HepG2 (cell line): ENCODE data around the gene BRPF1. TPM values are rescaled to one million over a fixed set of nuclear protein-coding genes. Genes with fewer than 3 reads are reported as not detected.

Experiments used
- EZH2 ChIP-seq: conservative IDR thresholded peaks from 2 replicates; pipeline ENCODE4 v1.6.1; 2012; ENCODE audit warnings: mild to moderate bottlenecking, low read depth, low read length, moderate library complexity
- IRF2 ChIP-seq: IDR thresholded peaks from 2 replicates; pipeline ENCODE4 v1.6.1; 2018; ENCODE audit warnings: missing genetic modification reagents, missing compliant biosample characterization
- KMT2A ChIP-seq: sonication (generic); formaldehyde crosslinking; IDR thresholded peaks from 2 replicates; pipeline ENCODE4 v1.4.0; 2020; ENCODE audit warnings: missing genetic modification reagents
- MXI1 ChIP-seq: IDR thresholded peaks from 3 replicates; pipeline ENCODE4 v1.6.1; 2012; ENCODE audit warnings: low read depth, low read length, inconsistent platforms, borderline replicate concordance
- MZF1 ChIP-seq: sonication (generic); formaldehyde crosslinking; IDR thresholded peaks from 2 replicates; pipeline ENCODE4 v1.8.1; 2023; ENCODE audit warnings: mild to moderate bottlenecking, missing genetic modification reagents, borderline replicate concordance
- PPARG ChIP-seq: conservative IDR thresholded peaks from 2 replicates; pipeline ENCODE4 v1.6.1; 2016; ENCODE audit warnings: missing biosample characterization, missing genetic modification reagents
- SAFB2 ChIP-seq: sonication (generic); formaldehyde crosslinking; IDR thresholded peaks from 2 replicates; pipeline ENCODE4 v1.5.1; 2020; ENCODE audit warnings: missing genetic modification reagents, low read depth, mild to moderate bottlenecking, borderline replicate concordance
- SP1 ChIP-seq, 2 experiments: fragments of 450-650 bp in 1 of 2; sonication (generic) in 1 of 2; formaldehyde crosslinking in 1 of 2; IDR thresholded peaks; 2 replicates each; pipeline versions ENCODE4 v1.4.0 to v1.6.1; 2016 to 2020; ENCODE audit warnings: missing genetic modification reagents in 1 of 2
- STAG1 ChIP-seq: sonication (generic); formaldehyde crosslinking; IDR thresholded peaks from 2 replicates; pipeline ENCODE4 v1.4.0; 2020; ENCODE audit warnings: missing genetic modification reagents
- ZBTB42 ChIP-seq: sonication (generic); formaldehyde crosslinking; IDR thresholded peaks from 2 replicates; pipeline ENCODE4 v1.5.0; 2020; ENCODE audit warnings: mild to moderate bottlenecking, missing genetic modification reagents
- ZNF317 ChIP-seq: sonication (generic); formaldehyde crosslinking; IDR thresholded peaks from 2 replicates; pipeline ENCODE4 v1.5.0; 2020; ENCODE audit warnings: mild to moderate bottlenecking, missing genetic modification reagents
- polyA plus RNA-seq, 8 experiments: library from polyadenylated mRNA; depleted of rRNA in 3 of 8; stranded (reverse) in 7 of 8; unstranded in 1 of 8; fragments of >200 nt; fragmentation: Illumina TruSeq in 4 of 8; extraction: Trizol in 4 of 8; gene quantifications; 2 replicates each; pipeline versions ENCODE4 v1.2.1 to v1.2.3, GENCODE V29; 2011 to 2016; ENCODE audit warnings: low read depth in 4 of 8, missing spikeins in 1 of 8, mixed read lengths in 1 of 8; ENCODE audit not compliant: insufficient read depth in 1 of 8
- total RNA-seq, 5 experiments: library from RNA; depleted of rRNA; stranded (reverse); fragments of >200 nt; fragmentation: Illumina TruSeq; extraction: Trizol; gene quantifications; 2 replicates each; pipeline ENCODE4 v1.2.3, GENCODE V29; 2016; ENCODE audit warnings: low read depth in 1 of 5
- TF ChIP-seq, protein P1 (sequence below): sonication (generic); formaldehyde crosslinking; IDR thresholded peaks from 2 replicates; pipeline ENCODE4 v1.5.0; 2020; ENCODE audit warnings: mild to moderate bottlenecking, missing genetic modification reagents, borderline replicate concordance
- TF ChIP-seq, protein P2 (sequence below): IDR thresholded peaks from 2 replicates; pipeline ENCODE4 v1.6.1; 2018; ENCODE audit warnings: missing genetic modification reagents, mild to moderate bottlenecking, missing compliant biosample characterization
- TF ChIP-seq, protein P3 (sequence below): IDR thresholded peaks from 2 replicates; pipeline ENCODE4 v1.4.0; 2020; ENCODE audit warnings: mild to moderate bottlenecking, missing genetic modification reagents
- TF ChIP-seq, protein P4 (sequence below): IDR thresholded peaks from 2 replicates; pipeline ENCODE4 v1.6.1; 2016; ENCODE audit warnings: control low read depth

BRPF1 gene
- total and polyA plus RNA-seq, 2 of the 13 experiments (the other 11 are each of a cell fraction or from before 2014, with no cell fraction given): 7.3 to 10.0 TPM

DNA sequence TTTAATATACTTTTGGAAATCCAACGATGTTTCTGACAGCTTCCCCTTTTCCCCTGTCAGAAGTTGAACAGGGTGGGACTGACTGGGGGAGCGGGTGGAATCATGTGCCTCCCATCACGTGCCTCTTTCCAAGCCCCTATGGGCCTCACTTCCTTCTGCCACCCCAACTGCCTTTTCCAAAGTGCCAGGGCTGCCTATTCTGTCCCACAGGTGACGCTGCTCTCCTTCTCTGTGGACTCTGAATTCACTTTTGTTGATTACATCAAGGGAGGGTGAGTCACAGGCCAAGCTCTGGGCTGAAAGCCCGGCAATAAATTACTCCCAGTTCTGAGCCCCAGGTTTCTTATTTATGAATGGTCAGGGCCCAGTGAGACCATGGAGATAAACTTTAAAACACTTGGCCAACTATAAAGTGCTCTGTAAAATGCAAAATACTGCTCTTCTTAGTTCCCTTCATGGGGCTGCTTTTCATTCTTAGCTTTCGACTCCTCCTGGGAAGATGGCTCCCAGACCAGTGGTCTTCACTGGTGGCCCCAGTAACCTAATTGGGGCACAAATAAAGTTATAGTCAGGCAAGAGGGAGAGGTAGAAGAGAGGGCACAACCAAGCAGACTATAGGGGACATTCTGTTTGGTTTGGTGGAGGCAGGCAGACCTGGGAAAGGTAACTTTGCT is 15.6 kb upstream of the BRPF1 start (continued):
- TF ChIP-seq, protein P1, sequence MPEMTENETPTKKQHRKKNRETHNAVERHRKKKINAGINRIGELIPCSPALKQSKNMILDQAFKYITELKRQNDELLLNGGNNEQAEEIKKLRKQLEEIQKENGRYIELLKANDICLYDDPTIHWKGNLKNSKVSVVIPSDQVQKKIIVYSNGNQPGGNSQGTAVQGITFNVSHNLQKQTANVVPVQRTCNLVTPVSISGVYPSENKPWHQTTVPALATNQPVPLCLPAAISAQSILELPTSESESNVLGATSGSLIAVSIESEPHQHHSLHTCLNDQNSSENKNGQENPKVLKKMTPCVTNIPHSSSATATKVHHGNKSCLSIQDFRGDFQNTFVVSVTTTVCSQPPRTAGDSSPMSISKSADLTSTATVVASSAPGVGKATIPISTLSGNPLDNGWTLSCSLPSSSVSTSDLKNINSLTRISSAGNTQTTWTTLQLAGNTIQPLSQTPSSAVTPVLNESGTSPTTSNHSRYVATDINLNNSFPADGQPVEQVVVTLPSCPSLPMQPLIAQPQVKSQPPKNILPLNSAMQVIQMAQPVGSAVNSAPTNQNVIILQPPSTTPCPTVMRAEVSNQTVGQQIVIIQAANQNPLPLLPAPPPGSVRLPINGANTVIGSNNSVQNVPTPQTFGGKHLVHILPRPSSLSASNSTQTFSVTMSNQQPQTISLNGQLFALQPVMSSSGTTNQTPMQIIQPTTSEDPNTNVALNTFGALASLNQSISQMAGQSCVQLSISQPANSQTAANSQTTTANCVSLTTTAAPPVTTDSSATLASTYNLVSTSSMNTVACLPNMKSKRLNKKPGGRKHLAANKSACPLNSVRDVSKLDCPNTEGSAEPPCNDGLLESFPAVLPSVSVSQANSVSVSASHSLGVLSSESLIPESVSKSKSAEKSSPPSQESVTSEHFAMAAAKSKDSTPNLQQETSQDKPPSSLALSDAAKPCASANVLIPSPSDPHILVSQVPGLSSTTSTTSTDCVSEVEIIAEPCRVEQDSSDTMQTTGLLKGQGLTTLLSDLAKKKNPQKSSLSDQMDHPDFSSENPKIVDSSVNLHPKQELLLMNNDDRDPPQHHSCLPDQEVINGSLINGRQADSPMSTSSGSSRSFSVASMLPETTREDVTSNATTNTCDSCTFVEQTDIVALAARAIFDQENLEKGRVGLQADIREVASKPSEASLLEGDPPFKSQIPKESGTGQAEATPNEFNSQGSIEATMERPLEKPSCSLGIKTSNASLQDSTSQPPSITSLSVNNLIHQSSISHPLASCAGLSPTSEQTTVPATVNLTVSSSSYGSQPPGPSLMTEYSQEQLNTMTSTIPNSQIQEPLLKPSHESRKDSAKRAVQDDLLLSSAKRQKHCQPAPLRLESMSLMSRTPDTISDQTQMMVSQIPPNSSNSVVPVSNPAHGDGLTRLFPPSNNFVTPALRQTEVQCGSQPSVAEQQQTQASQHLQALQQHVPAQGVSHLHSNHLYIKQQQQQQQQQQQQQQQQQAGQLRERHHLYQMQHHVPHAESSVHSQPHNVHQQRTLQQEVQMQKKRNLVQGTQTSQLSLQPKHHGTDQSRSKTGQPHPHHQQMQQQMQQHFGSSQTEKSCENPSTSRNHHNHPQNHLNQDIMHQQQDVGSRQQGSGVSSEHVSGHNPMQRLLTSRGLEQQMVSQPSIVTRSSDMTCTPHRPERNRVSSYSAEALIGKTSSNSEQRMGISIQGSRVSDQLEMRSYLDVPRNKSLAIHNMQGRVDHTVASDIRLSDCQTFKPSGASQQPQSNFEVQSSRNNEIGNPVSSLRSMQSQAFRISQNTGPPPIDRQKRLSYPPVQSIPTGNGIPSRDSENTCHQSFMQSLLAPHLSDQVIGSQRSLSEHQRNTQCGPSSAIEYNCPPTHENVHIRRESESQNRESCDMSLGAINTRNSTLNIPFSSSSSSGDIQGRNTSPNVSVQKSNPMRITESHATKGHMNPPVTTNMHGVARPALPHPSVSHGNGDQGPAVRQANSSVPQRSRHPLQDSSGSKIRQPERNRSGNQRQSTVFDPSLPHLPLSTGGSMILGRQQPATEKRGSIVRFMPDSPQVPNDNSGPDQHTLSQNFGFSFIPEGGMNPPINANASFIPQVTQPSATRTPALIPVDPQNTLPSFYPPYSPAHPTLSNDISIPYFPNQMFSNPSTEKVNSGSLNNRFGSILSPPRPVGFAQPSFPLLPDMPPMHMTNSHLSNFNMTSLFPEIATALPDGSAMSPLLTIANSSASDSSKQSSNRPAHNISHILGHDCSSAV (CRISPR knock-in tag): no peak
- TF ChIP-seq, protein P2, sequence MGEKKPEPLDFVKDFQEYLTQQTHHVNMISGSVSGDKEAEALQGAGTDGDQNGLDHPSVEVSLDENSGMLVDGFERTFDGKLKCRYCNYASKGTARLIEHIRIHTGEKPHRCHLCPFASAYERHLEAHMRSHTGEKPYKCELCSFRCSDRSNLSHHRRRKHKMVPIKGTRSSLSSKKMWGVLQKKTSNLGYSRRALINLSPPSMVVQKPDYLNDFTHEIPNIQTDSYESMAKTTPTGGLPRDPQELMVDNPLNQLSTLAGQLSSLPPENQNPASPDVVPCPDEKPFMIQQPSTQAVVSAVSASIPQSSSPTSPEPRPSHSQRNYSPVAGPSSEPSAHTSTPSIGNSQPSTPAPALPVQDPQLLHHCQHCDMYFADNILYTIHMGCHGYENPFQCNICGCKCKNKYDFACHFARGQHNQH: no peak
- TF ChIP-seq ZBTB42 (CRISPR knock-in tag): no peak
- TF ChIP-seq EZH2: no peak
- no peak for TF ChIP-seq KMT2A
- no peak for TF ChIP-seq ZNF317 (CRISPR knock-in tag)
- 0 out of 2 replicates have a peak, but pooled peaks have one; percentile 35 for TF ChIP-seq IRF2 (CRISPR knock-in tag)
- TF ChIP-seq, protein P3, sequence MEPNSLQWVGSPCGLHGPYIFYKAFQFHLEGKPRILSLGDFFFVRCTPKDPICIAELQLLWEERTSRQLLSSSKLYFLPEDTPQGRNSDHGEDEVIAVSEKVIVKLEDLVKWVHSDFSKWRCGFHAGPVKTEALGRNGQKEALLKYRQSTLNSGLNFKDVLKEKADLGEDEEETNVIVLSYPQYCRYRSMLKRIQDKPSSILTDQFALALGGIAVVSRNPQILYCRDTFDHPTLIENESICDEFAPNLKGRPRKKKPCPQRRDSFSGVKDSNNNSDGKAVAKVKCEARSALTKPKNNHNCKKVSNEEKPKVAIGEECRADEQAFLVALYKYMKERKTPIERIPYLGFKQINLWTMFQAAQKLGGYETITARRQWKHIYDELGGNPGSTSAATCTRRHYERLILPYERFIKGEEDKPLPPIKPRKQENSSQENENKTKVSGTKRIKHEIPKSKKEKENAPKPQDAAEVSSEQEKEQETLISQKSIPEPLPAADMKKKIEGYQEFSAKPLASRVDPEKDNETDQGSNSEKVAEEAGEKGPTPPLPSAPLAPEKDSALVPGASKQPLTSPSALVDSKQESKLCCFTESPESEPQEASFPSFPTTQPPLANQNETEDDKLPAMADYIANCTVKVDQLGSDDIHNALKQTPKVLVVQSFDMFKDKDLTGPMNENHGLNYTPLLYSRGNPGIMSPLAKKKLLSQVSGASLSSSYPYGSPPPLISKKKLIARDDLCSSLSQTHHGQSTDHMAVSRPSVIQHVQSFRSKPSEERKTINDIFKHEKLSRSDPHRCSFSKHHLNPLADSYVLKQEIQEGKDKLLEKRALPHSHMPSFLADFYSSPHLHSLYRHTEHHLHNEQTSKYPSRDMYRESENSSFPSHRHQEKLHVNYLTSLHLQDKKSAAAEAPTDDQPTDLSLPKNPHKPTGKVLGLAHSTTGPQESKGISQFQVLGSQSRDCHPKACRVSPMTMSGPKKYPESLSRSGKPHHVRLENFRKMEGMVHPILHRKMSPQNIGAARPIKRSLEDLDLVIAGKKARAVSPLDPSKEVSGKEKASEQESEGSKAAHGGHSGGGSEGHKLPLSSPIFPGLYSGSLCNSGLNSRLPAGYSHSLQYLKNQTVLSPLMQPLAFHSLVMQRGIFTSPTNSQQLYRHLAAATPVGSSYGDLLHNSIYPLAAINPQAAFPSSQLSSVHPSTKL (CRISPR knock-in tag): peak; percentile 53; the same call in 1 of the 2 replicates
- TF ChIP-seq SAFB2 (CRISPR knock-in tag): no peak
- TF ChIP-seq, protein P4, sequence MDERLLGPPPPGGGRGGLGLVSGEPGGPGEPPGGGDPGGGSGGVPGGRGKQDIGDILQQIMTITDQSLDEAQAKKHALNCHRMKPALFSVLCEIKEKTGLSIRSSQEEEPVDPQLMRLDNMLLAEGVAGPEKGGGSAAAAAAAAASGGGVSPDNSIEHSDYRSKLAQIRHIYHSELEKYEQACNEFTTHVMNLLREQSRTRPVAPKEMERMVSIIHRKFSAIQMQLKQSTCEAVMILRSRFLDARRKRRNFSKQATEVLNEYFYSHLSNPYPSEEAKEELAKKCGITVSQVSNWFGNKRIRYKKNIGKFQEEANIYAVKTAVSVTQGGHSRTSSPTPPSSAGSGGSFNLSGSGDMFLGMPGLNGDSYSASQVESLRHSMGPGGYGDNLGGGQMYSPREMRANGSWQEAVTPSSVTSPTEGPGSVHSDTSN (CRISPR knock-in tag): no peak
- TF ChIP-seq STAG1: peak; percentile 89
- TF ChIP-seq MXI1: peak; percentile 53; the same call in 1 of the 3 replicates
- TF ChIP-seq PPARG (CRISPR knock-in tag): 0 out of 2 replicates have a peak, but pooled peaks have one; percentile 12
- no peak for TF ChIP-seq MZF1 (CRISPR knock-in tag)
- no peak for TF ChIP-seq SP1 (IDR thresholded peaks at IDR 0.05)
- TF ChIP-seq SP1 (CRISPR knock-in tag; IDR thresholded peaks at IDR 0.05): no peak
